Lower lobe of right lung (tissue), 2 donors: ENCODE results near the gene KLK10. TPM values are rescaled to one million over a fixed set of nuclear protein-coding genes. Genes with fewer than 3 reads are reported as not detected.

Source experiments
- ATAC-seq, 2 donors: fragments of 200-7000 bp; cut with Tn5 transposase; one replicate each; pipeline ENCODE4 v1.9.1; 2020 to 2022; ENCODE audit warnings: mild to moderate bottlenecking in 2 of 2, moderate library complexity in 2 of 2
- DNase-seq: peaks from one replicate; pipeline ENCODE4 v3.0.0-alpha.2; 2020
- H3K27ac ChIP-seq: fragments of 200-600 bp; one replicate; pipeline ENCODE4 v1.8.0; 2022
- H3K27me3 ChIP-seq: fragments of 200-600 bp; one replicate; pipeline ENCODE4 v1.8.0; 2022; ENCODE audit warnings: low read depth
- H3K36me3 ChIP-seq: fragments of 200-600 bp; one replicate; pipeline ENCODE4 v1.8.0; 2022; ENCODE audit warnings: mild to moderate bottlenecking
- H3K4me1 ChIP-seq: fragments of 200-600 bp; one replicate; pipeline ENCODE4 v1.8.0; 2022
- H3K4me3 ChIP-seq: fragments of 200-600 bp; one replicate; pipeline ENCODE4 v1.8.0; 2022; ENCODE audit warnings: mild to moderate bottlenecking
- H3K9me3 ChIP-seq: fragments of 200-600 bp; one replicate; pipeline ENCODE4 v1.8.0; 2022
- CTCF ChIP-seq: fragments of 200-600 bp; IDR thresholded peaks from one replicate; pipeline ENCODE4 v1.8.0; 2022; ENCODE audit warnings: antibody characterized with exemption, mild to moderate bottlenecking
- intact Hi-C: fragments of 100-400 bp; cut with DNase I; formaldehyde crosslinking; loops from one replicate; pipeline ENCODE4 v1.11.0; 2022
- total RNA-seq: library from RNA; stranded (reverse); fragmentation: NEBNext Ultra II Directional; extraction: Animal tissue kit (Norgen Biotek cat#: 25700); gene quantifications from one replicate; pipeline ENCODE4 v1.2.1, GENCODE V29; 2021
- donor health status: DM: no; HTN: yes; CAD: no; lungs with severe emphysema.

Gene KLK10
- total RNA-seq, 1 donor from 2014 or later, result 5.7 TPM

- Histone ChIP-seq H3K9me3 (no peaks in the 10 kb centered on the region), H3K36me3 (no peaks in the 10 kb centered on the region), H3K27ac (no peak overlapping the region), H3K4me1 (no peaks in the 10 kb centered on the region), H3K4me3 (no peak overlapping the region), H3K27me3 (peaks cover 41% of the 10 kb centered on the region)
- intact Hi-C loops, result no loop called here
- DNase-seq (no peak), ATAC-seq (no peak)
- TF ChIP-seq CTCF, result no peak
Measured at GRCh38 chr19:51006406-51006805, 13.1 kb downstream of the KLK10 start.

- Histone ChIP-seq H3K27me3 (peaks cover 49% of the 10 kb centered on the region), H3K4me3 (no peak overlapping the region), H3K27ac (no peak overlapping the region), H3K36me3 (no peaks in the 10 kb centered on the region), H3K9me3 (no peaks in the 10 kb centered on the region), H3K4me1 (no peaks in the 10 kb centered on the region)
- TF ChIP-seq CTCF, result no peak
- no peak for ATAC-seq
- DNase-seq, result no peak
- intact Hi-C loops, result no loop called here
Measured at GRCh38 chr19:51005248-51005647, 14.3 kb downstream of the KLK10 start.

GRCh38 chr19:51003316-51003715 is 16.2 kb downstream of the KLK10 start:
- H3K27me3 ChIP-seq, result peaks cover 51% of the 10 kb centered on the region
- no peak overlapping the region for H3K4me3 ChIP-seq
- no peak overlapping the region for H3K27ac ChIP-seq
- TF ChIP-seq CTCF, result no peak
- ATAC-seq (no peak), DNase-seq (no peak)
- intact Hi-C loops, result no loop called here
- H3K9me3 ChIP-seq, result no peaks in the 10 kb centered on the region
- H3K36me3 ChIP-seq, result no peaks in the 10 kb centered on the region
- no peaks in the 10 kb centered on the region for H3K4me1 ChIP-seq

- intact Hi-C loops, result no loop called here
- no peak overlapping the region for H3K4me3 ChIP-seq
- peak in 1 of 2 donors; percentile 21 for ATAC-seq
- H3K36me3 ChIP-seq, result no peaks in the 10 kb centered on the region
- peaks cover 51% of the 10 kb centered on the region for H3K27me3 ChIP-seq
- no peak overlapping the region for H3K27ac ChIP-seq
- H3K9me3 ChIP-seq, result no peaks in the 10 kb centered on the region
- H3K4me1 ChIP-seq, result no peaks in the 10 kb centered on the region
- DNase-seq, result no peak
- TF ChIP-seq CTCF, result no peak
Measured at GRCh38 chr19:51002542-51003311, 16.8 kb downstream of the KLK10 start.

- Histone ChIP-seq H3K27me3 (peaks cover 51% of the 10 kb centered on the region), H3K4me3 (no peak overlapping the region), H3K27ac (no peak overlapping the region), H3K9me3 (no peaks in the 10 kb centered on the region), H3K36me3 (no peaks in the 10 kb centered on the region), H3K4me1 (no peaks in the 10 kb centered on the region)
- no peak for ATAC-seq
- intact Hi-C loops, result no loop called here
- no peak for DNase-seq
- no peak for TF ChIP-seq CTCF
Measured at GRCh38 chr19:51002089-51002532, 17.4 kb downstream of the KLK10 start.
